A549 treated with DMSO at 1 μM for 4 hours (cell line): ENCODE data around the gene PLK3. TPM values are rescaled to one million over a fixed set of nuclear protein-coding genes. Genes with fewer than 3 reads are reported as not detected.

Experiments used
- total RNA-seq: library from RNA; stranded (reverse); fragments of 200-300 nt; extraction: Qiagen RNA extraction; gene quantifications from 5 replicates; pipeline ENCODE4 v1.2.3, GENCODE V29; 2022; ENCODE audit warnings: low read depth

Gene PLK3
- 14.9 to 20.3 TPM (median 16.0 TPM) in 5 replicates for total RNA-seq

GRCh38 chr1:44799770-44800584 is at the start of gene PLK3:
PLK3 (plus strand) TSS chr1:44800377; CDS start chr1:44800464, 87 bp downstream.

GRCh38 chr1:44775078-44775929 is 24.9 kb upstream of the PLK3 start, which contains the start of gene RPS8:
RPS8 (plus strand) TSS chr1:44775540; CDS start chr1:44775597, 57 bp downstream.

GRCh38 chr1:44788120-44788860 is 11.9 kb upstream of the PLK3 start, which contains the start of gene BEST4:
BEST4 (minus strand) TSS chr1:44788170; CDS start chr1:44787705, 465 bp downstream.

GRCh38 chr1:44806704-44807363 is 6.7 kb downstream of the PLK3 start, which contains the start of gene DYNLT4:
DYNLT4 (minus strand) TSS chr1:44807351; CDS start chr1:44806668, 683 bp downstream.

GRCh38 chr1:44808063-44808937 is 8.1 kb downstream of the PLK3 start, which contains the start of gene BTBD19:
BTBD19 (plus strand) TSS chr1:44808523; CDS start chr1:44808821, 298 bp downstream.

GRCh38 chr1:44842862-44843655 is 42.9 kb downstream of the PLK3 start, which contains the start of gene PTCH2:
PTCH2 (minus strand) TSS chr1:44843253; CDS start chr1:44842932, 321 bp downstream.

Other genes starting within 250 kb of the PLK3 start
- gene TMEM53, start 125.9 kb upstream of the PLK3 start, total RNA-seq: 8.5 to 10.2 TPM (median 9.1 TPM) in 5 replicates
- gene ARMH1, start 125.7 kb upstream of the PLK3 start, total RNA-seq: 0.35 to 1.1 TPM (median 0.80 TPM) in 5 replicates
- gene RNU5D-1, start 69.2 kb upstream of the PLK3 start, total RNA-seq: not detected in 5 replicates
- gene KIF2C, start 60.5 kb upstream of the PLK3 start, total RNA-seq: 38.9 to 43.7 TPM (median 41.4 TPM) in 5 replicates
- 1,523 to 1,715 TPM (median 1,655 TPM) in 5 replicates for gene RPS8, start 24.8 kb upstream of the PLK3 start, total RNA-seq
- gene BEST4, start 12.2 kb upstream of the PLK3 start, total RNA-seq: 0.15 to 0.66 TPM (median 0.37 TPM) in 5 replicates
- gene DYNLT4, start 7.0 kb downstream of the PLK3 start, total RNA-seq: 0.35 to 1.3 TPM (median 0.75 TPM) in 5 replicates
- gene BTBD19, start 8.1 kb downstream of the PLK3 start, total RNA-seq: 2.4 to 3.9 TPM (median 3.1 TPM) in 5 replicates
- 0.08 to 0.28 TPM (median 0.23 TPM) in 5 replicates for gene PTCH2, start 42.9 kb downstream of the PLK3 start, total RNA-seq
- 16.7 to 21.4 TPM (median 18.8 TPM) in 5 replicates for gene EIF2B3, start 186.2 kb downstream of the PLK3 start, total RNA-seq
- 13.5 to 18.8 TPM (median 16.1 TPM) in 5 replicates for gene HECTD3, start 210.9 kb downstream of the PLK3 start, total RNA-seq
- 43.8 to 56.0 TPM (median 49.2 TPM) in 5 replicates for gene UROD, start 211.9 kb downstream of the PLK3 start, total RNA-seq